Gastrocnemius medialis (tissue), 4 donors: ENCODE results near the gene PDE7B.

Experiments used
- CTCF ChIP-seq, 5 experiments: fragments of 450-650 bp in 3 of 5; fragments of 200-600 bp in 2 of 5; sonication (generic) in 2 of 5; IDR thresholded peaks in 4 of 5; conservative IDR thresholded peaks in 1 of 5; 1 replicate in 4 of 5; 2 replicates in 1 of 5; pipeline ENCODE4 v1.5.1; 2016 to 2019; ENCODE audit warnings: antibody characterized with exemption in 5 of 5, mild to moderate bottlenecking in 3 of 5, moderate library complexity in 3 of 5
- POLR2A ChIP-seq, 2 donors: fragments of 450-650 bp; IDR thresholded peaks; one replicate each; pipeline ENCODE4 v1.6.1; 2017; ENCODE audit warnings: antibody characterized with exemption in 2 of 2, mild to moderate bottlenecking in 2 of 2, moderate library complexity in 2 of 2

DNA sequence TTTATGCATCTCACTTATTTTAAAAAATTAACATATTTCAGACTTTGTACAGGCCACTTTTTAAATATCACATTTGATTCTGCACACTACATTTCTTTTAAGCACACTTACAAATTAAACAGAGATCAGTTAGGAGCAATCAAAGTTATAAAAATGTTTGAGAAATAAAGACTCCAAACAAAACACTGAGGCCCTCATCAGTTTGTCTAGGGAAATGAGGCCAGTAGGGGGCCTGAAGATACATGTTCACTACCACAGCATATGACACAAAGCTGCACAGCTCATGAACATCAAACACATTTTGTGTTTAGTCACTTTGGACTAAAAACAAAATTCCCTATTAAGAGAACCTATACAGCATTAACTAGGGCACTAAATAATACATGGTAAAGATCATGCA lies 180.5 kb downstream of the PDE7B start:
- TF ChIP-seq POLR2A (IDR thresholded peaks at IDR 0.05) (no peak), CTCF (IDR thresholded peaks at IDR 0.05 in 4 of 5, conservative IDR thresholded peaks at IDR 0.05 in 1 of 5) (peak in 1 of 5 experiments; percentile 33)
